HUES64 (cell line): ENCODE data around the gene ZBTB12.
"Not testable (repeated sequence)": the region's sequence is repeated elsewhere in the genome, so short reads cannot be mapped to it uniquely, and the experiment has no call there.

ENCODE experiments used
- H3K27ac ChIP-seq: 2 replicates; pipeline ENCODE4 v1.7.0; 2013; ENCODE audit warnings: low read depth, low read length, inconsistent platforms
- H3K27me3 ChIP-seq: 2 replicates; pipeline ENCODE4 v1.6.1; 2013; ENCODE audit warnings: mild to moderate bottlenecking, low read length; ENCODE audit not compliant: insufficient read depth
- H3K36me3 ChIP-seq: 2 replicates; pipeline ENCODE4 v1.6.1; 2013; ENCODE audit warnings: mild to moderate bottlenecking, low read length; ENCODE audit not compliant: insufficient read depth
- H3K4me1 ChIP-seq: 2 replicates; pipeline ENCODE4 v1.6.1; 2013; ENCODE audit warnings: mild to moderate bottlenecking, low read length, moderate library complexity; ENCODE audit not compliant: insufficient read depth
- H3K4me3 ChIP-seq: 2 replicates; pipeline ENCODE4 v1.5.1; 2013; ENCODE audit warnings: mild to moderate bottlenecking, low read length, moderate library complexity
- H3K9ac ChIP-seq: 2 replicates; pipeline ENCODE4 v1.6.1; 2013; ENCODE audit warnings: mild to moderate bottlenecking, low read depth, low read length
- H3K9me3 ChIP-seq: 2 replicates; pipeline ENCODE4 v1.6.1; 2013; ENCODE audit warnings: low read depth, low read length; ENCODE audit not compliant: insufficient read depth
- WGBS: fragments of 150-250, 120-280 bp; methylation state at CpG from one replicate; pipeline ENCODE4 v1.1.7; 2013; ENCODE audit warnings: missing lambda C conversion rate; 5-methylcytosine and 5-hydroxymethylcytosine counted together

ZBTB12 gene

DNA sequence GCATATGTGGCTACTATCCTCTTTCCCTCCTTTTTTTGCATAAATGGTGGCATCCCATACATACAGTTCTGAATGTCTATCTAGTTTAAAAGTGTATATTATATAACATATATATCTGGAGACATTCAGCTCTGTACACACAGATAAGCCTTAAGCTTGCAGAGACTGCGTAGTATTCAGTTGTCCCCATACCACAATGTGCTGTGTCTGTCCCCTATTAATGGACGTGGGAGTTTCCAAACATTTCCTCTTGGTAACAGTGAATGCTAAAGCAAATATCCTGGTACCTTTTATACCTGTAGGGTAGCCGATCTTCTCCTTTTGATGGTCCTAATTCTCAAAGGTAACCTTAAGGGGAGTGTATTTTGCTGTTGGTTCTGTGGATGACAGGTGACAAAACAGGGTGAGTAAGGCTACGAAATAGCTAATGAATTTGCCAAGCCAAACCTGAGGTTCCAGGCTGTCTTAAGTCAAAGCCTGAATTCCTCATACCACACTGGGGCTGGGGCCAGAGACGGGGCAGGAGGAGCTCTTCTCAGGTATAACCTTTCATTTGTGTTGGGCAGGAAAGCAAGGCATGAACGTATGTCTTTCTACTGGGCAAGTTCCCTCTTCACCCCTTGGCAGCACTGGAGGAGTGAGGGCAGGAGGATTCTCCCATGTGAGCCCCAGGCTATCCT is 17.9 kb upstream of the ZBTB12 start:
- 78% methylated on average over 6 of the region's 6 CpGs for WGBS

DNA sequence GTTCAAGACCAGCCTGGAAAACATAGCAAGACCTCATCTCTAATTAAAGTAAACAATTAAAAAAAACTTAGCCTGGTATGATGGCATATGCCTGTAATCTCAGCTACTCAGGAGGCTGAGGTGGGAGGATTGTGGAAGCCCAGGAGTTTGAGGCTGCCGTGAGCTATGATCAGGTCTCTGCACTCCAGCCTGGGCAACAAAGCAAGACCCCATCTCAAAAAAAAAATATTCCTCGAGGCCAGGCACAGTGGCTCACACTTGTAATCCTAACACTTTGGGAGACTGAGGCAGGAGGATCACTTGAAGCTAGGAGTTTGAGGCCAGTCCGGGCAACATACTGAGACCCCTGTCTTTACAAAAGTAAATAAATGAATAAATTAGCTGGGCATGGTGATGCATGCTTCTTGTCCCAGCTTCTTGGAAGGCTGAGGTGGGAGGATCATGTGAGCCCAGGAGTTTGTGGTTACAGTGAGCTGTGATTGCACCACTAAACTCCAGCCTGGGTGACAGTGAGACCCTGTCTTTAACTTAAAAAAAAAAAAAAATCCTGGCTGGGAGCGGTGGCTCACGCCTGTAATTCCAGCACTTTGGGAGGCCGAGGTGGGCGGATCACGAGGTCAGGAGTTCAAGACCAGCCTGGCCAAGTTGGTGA is 16.3 kb upstream of the ZBTB12 start:
- no peaks in the 10 kb centered on the region for H3K36me3 ChIP-seq
- no peaks in the 10 kb centered on the region for H3K27me3 ChIP-seq
- no peak overlapping the region for H3K4me3 ChIP-seq
- no peak overlapping the region for H3K9ac ChIP-seq
- WGBS = 94% methylated on average over 8 of the region's 8 CpGs
- H3K27ac ChIP-seq = no peak overlapping the region
- H3K4me1 ChIP-seq = no peaks in the 10 kb centered on the region
- H3K9me3 ChIP-seq = no peaks in the 10 kb centered on the region

More for the DNA sequence above, 17.9 kb upstream of the ZBTB12 start:
- no peak overlapping the region for H3K27ac ChIP-seq
- no peak overlapping the region for H3K9ac ChIP-seq
- H3K36me3 ChIP-seq = no peaks in the 10 kb centered on the region
- no peaks in the 10 kb centered on the region for H3K27me3 ChIP-seq
- no peak overlapping the region for H3K4me3 ChIP-seq
- H3K4me1 ChIP-seq = no peaks in the 10 kb centered on the region
- no peaks in the 10 kb centered on the region for H3K9me3 ChIP-seq

DNA sequence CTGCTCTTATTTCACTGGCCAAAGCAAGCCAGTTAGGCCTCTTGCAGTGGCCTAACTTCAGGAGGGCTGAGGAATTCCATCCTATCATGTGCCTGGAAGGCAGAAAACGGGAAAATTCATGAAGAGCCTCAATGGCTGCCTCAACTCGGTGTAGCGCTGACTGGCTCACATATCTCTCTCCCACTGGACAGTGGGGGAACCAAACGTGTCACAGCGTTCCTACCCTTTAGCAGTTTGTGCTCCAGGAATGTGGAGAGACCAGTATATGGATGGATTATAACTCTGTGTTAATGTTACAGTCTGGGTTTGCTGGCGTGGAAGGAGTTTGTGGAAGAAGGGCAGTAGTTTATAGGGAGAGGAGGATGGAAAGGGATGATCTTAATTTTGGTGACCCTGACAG is 13.9 kb upstream of the ZBTB12 start:
- H3K9ac ChIP-seq = no peak overlapping the region
- no peaks in the 10 kb centered on the region for H3K36me3 ChIP-seq
- no peak overlapping the region for H3K4me3 ChIP-seq
- no peaks in the 10 kb centered on the region for H3K4me1 ChIP-seq
- WGBS = 82% methylated on average over 6 of the region's 6 CpGs
- no peaks in the 10 kb centered on the region for H3K9me3 ChIP-seq
- H3K27me3 ChIP-seq = no peaks in the 10 kb centered on the region
- H3K27ac ChIP-seq = no peak overlapping the region

DNA sequence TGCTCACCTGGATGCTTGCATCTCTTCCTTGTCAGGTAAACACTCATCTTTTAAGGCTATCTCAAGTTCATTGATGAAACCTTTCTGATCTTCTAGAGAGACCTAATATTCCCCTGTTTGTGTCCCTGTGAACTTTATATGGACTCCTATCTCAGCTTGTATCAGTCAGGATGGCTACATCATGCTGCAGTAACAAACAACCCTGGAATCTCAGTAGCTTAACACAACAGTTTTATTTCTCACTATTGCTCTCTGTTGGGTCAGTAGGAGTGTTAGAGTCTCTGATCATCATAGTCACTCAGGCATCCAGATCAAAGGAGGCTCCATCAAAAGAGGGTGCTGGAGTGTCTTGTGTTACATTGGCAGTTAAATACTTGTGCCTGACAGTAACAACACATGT is 13.5 kb upstream of the ZBTB12 start:
- H3K4me3 ChIP-seq = no peak overlapping the region
- no peaks in the 10 kb centered on the region for H3K27me3 ChIP-seq
- H3K9ac ChIP-seq = no peak overlapping the region
- H3K9me3 ChIP-seq = no peaks in the 10 kb centered on the region
- no peaks in the 10 kb centered on the region for H3K4me1 ChIP-seq
- no peaks in the 10 kb centered on the region for H3K36me3 ChIP-seq
- H3K27ac ChIP-seq = no peak overlapping the region

DNA sequence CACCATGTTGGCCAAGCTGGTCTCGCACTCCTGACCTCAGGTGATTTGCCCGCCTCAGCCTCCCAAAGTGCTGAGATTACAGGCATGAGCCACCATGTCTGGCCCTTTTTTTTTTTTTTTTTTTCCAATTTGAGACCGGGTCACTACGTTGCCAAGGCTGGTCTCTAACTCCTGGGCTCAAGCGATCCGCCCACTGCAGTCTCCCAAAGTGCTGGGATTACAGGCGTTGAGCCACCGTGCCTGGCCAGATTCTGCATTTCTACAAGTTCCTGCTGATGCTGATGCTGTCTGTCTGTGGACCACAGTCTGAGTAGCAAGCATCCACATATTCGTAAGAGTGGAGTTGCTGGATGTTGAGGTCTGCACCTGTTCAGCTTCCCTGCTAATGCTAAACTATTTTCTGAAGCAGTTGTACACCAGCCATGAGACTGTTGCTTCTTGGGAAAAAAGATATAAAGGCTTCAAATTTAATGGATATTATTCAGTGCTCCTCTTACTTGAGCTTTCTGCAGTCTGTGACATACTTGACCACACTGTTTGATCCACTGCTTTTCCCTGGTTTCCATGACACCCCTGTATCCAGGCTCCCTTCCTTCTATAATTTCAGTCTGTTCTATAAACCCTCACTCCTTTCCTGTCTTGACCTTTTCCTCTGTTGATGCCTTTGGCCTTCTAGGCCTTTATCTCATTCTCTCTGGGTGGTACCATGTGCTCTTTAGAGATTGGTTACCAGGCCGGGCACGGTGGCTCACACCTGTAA is 10.1 kb upstream of the ZBTB12 start:
- 68% methylated on average over 11 of the region's 11 CpGs for WGBS
- H3K4me1 ChIP-seq = no peaks in the 10 kb centered on the region

DNA sequence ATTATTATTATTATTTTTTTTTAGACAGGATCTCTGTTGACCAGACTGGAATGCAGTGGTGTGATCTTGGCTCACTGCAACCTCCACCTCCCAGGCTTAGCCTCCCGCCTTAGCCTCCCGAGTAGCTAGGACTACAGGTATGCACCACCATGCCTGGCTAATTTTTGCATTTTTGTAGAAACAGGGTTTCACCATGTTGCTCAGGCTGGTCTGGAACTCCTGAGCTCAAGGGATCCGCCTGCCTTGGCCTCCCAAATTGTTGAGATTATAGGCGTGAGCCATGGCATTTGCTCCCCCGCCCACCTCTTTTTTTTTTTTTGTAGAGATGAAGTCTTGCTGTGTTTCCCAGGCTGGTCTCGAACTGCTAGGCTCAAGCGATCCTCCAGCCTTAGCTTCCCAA is 7.4 kb upstream of the ZBTB12 start:
- not testable (repeated sequence) for H3K27ac ChIP-seq, H3K9ac ChIP-seq, H3K4me1 ChIP-seq, H3K4me3 ChIP-seq, H3K9me3 ChIP-seq, H3K36me3 ChIP-seq, H3K27me3 ChIP-seq
- 81% methylated on average over 7 of the region's 7 CpGs for WGBS

More for the DNA sequence above, 10.1 kb upstream of the ZBTB12 start:
- H3K9me3 ChIP-seq = no peaks in the 10 kb centered on the region
- H3K27me3 ChIP-seq = no peaks in the 10 kb centered on the region
- H3K9ac ChIP-seq = no peak overlapping the region
- H3K27ac ChIP-seq = no peak overlapping the region
- H3K4me3 ChIP-seq = no peak overlapping the region
- no peaks in the 10 kb centered on the region for H3K36me3 ChIP-seq

DNA sequence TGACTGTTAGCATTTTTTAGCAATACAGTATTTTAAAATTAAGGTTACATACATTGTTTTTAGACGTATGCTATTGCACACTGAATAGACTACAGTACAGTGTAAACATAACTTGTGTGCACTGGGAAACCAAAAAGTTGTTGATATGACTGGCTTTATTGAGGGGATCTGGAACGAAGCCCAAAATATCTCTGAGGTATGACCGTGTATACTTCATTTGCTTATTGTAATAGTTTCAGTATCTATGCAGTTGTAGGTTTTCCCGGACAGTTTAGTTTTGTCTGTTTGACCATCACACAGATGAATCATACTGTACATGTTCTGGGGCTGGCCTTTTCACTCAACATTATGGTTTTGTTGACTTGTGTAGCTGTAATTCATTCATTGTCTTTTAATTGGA is 6.9 kb upstream of the ZBTB12 start:
- Histone ChIP-seq H3K27ac (no peak overlapping the region), H3K4me1 (peaks cover 9% of the 10 kb centered on the region)

DNA sequence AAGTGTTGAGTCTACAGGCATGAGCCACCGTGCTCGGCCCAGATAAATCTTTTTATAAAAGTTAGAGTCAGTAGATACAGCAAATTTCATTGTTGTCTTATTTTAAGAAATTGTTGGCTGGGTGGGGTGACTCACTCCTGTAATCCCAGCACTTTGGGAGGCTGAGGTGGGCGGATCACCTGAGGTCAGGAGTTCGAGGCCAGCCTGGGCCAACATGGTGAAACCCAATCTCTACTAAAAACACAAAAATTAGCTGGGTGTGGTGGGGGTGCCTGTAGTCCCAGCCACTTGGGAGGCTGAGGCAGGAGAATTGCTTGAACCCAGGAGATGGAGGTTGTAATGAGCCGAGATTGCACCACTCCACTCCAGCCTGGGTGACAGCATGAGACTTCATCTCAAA is 6.4 kb upstream of the ZBTB12 start:
- H3K4me1 ChIP-seq, H3K9me3 ChIP-seq, H3K27ac ChIP-seq, H3K9ac ChIP-seq, H3K4me3 ChIP-seq, H3K27me3 ChIP-seq, H3K36me3 ChIP-seq: not testable (repeated sequence)
- 88% methylated on average over 5 of the region's 5 CpGs for WGBS

More for the DNA sequence above, 6.9 kb upstream of the ZBTB12 start:
- no peaks in the 10 kb centered on the region for H3K36me3 ChIP-seq
- H3K9me3 ChIP-seq = no peaks in the 10 kb centered on the region
- 94% methylated on average over 4 of the region's 4 CpGs for WGBS
- H3K27me3 ChIP-seq = no peaks in the 10 kb centered on the region
- no peak overlapping the region for H3K4me3 ChIP-seq
- H3K9ac ChIP-seq = no peak overlapping the region

DNA sequence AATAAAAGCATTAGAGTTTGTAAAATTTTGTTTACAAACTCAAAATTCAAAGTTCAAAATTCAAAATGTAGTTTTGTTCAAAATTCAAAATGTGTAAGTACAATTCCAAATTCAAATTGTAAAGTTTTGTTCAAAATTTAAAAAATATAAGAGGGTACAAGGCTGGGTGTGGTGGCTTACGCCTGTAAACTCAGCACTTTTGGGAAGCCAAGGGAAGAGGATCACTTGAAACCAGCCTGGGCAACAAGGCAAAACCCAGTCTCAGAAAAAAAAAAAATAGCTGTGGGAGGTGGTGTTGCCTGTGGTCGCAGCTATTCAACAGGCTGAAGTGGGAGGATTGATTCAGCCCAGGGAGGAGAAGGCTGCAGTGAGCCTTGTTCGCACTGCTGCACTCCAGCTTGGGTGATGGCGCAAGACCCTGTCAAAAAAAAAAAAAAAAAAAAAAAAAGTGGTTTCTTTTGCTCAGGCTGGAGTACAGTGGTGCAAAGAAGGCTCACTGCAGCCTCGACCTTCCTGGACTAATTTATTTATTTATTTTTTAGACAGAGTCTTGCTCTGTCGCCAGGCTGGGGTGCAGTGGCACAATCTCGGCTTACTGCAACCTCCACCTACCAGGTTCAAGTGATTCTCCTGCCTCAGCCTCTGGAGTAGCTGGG is 5.4 kb upstream of the ZBTB12 start:
- H3K9ac ChIP-seq = no peak overlapping the region
- no peak overlapping the region for H3K27ac ChIP-seq
- no peak overlapping the region for H3K4me3 ChIP-seq
- no peaks in the 10 kb centered on the region for H3K36me3 ChIP-seq
- 86% methylated on average over 6 of the region's 7 CpGs for WGBS
- peaks cover 13% of the 10 kb centered on the region for H3K4me1 ChIP-seq
- no peaks in the 10 kb centered on the region for H3K9me3 ChIP-seq
- H3K27me3 ChIP-seq = no peaks in the 10 kb centered on the region

DNA sequence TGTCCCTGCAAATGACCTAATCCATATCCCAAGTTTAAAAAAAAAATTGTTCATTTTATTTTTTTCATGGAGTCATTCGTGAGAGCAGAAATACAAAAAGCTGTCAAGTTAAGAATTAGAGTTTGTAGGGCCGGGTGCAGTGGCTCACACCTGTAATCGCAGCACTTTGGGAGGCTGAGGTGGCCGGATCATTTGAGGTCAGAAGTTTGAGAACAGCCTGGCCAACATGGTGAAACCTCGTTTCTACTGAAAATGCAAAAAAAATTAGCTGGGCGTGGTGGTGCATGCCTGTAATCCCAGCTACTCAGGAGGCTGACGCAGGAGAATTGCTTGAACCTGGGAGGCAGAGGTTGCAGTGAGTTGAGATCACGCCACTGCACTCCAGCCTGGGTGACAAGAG is 4.8 kb upstream of the ZBTB12 start:
- not testable (repeated sequence) for H3K9ac ChIP-seq, H3K4me3 ChIP-seq, H3K27me3 ChIP-seq, H3K36me3 ChIP-seq, H3K27ac ChIP-seq, H3K9me3 ChIP-seq
- 84% methylated on average over 7 of the region's 8 CpGs for WGBS
- H3K4me1 ChIP-seq = peaks cover 13% of the 10 kb centered on the region

DNA sequence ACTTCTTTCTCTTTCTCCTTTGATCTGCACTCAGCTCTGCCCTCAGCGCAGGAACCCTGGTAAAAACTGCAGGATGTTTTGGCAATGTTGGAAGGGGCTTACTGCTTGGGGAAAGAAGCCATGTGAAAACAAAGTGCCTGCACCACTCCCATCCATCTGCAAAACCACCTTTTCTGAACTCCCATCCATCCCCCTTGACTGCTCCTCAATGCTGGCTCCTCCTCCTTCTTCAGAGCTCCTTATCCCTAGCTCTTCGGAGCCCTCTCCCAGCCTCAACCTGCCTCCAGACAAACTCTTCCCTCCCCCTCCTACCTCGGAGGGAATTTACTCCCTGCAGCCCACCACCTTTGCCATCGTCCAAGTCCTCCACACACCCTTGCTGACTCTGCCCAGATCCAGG is 4.2 kb upstream of the ZBTB12 start:
- Histone ChIP-seq H3K9me3 (no peaks in the 10 kb centered on the region), H3K4me1 (peaks cover 13% of the 10 kb centered on the region), H3K4me3 (peak overlapping the region; percentile 11; the same call in 1 of the 2 replicates), H3K36me3 (no peaks in the 10 kb centered on the region), H3K27ac (no peak overlapping the region; the same call in 1 of the 2 replicates), H3K27me3 (no peaks in the 10 kb centered on the region), H3K9ac (0 out of 2 replicates have a peak overlapping the region, but pooled peaks have one; percentile 8)
- 10% methylated on average over 4 of the region's 4 CpGs for WGBS
